ENCODE results near the gene SUSD6. TPM values are rescaled to one million over a fixed set of nuclear protein-coding genes. Genes with fewer than 3 reads are reported as not detected.

Gene SUSD6
- polyA plus RNA-seq, 1 of the 3 experiments (the other 2 are of a cell fraction): 8.5 TPM

DNA sequence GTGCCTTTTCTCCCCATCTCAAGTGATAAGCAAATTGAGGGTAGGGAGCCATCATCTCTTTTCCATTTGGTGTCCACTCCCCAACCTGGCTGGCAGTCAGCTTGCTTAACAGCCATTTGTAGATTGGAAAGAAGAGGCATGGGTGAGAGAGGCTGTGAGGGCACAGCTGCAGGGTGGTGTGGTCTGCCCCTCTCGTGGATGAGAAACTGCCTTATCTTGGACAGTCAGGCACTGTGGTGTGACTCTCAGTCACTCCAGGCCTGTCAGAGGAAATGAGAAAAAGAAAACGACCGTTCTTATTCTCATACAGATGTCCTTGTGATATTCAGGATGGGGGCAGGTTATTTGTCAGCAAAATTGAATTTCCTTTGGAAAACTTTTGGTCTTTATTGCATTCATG is 90.5 kb downstream of the SUSD6 start:
- Histone ChIP-seq H3K79me2 (ENCODE audit: insufficient read depth) (no peaks in the 10 kb centered on the region), H3K27ac (ENCODE audit: low read depth in 2 of 2, low read length in 1 of 2) (no peak overlapping the region), H2AFZ (ENCODE audit: low read depth) (no peak overlapping the region), H3K9ac (no peak overlapping the region), H3K9me2 (no peaks in the 10 kb centered on the region), H3K36me3 (replicated peaks in 1 of 2; ENCODE audit: control insufficient read depth in 1 of 2, insufficient read depth in 2 of 2, low read length in 1 of 2) (peaks cover 4 to 8% of the 10 kb centered on the region in 2 experiments), H3K4me3 (ENCODE audit: low read depth in 2 of 2, low read length in 1 of 2) (no peak overlapping the region), H3K9me3 (no peaks in the 10 kb centered on the region), H3K4me2 (no peak overlapping the region), H3K4me1 (ENCODE audit: control insufficient read depth in 1 of 2, insufficient read depth in 2 of 2, low read depth in 1 of 2, low read length in 1 of 2) (peaks cover 0 to 29% of the 10 kb centered on the region in 2 experiments; a peak in 3 of 4 replicates), H3K27me3 (ENCODE audit: insufficient read depth) (no peaks in the 10 kb centered on the region), H4K20me1 (ENCODE audit: insufficient read depth) (no peaks in the 10 kb centered on the region), H3F3A (replicated peaks; ENCODE audit: insufficient read depth) (no peaks in the 10 kb centered on the region)
- ChIA-PET CTCF (interaction anchor here (0.6 to 1.5 kb wide), 3 partner anchors 17 to 89 kb away, joined by 3 to 5 read pairs (median 4); no protein-coding TSS in a partner anchor), POLR2A (no interaction called here)
- 74% methylated on average over 3 of the region's 3 CpGs for WGBS (ENCODE audit: low lambda C conversion rate)
- no peak for DNase-seq
- no peak for TF ChIP-seq YY1 (IDR thresholded peaks at IDR 0.05; ENCODE audit: low read depth)

- no peak overlapping the region for H3K9ac ChIP-seq
- H3K9me3 ChIP-seq: no peaks in the 10 kb centered on the region
- no peak overlapping the region for H2AFZ ChIP-seq (ENCODE audit: low read depth)
- H3K36me3 ChIP-seq (replicated peaks in 1 of 2; ENCODE audit: control insufficient read depth in 1 of 2, insufficient read depth in 2 of 2, low read length in 1 of 2): peaks cover 4 to 8% of the 10 kb centered on the region in 2 experiments
- H3K4me2 ChIP-seq: no peak overlapping the region
- H3F3A ChIP-seq (replicated peaks; ENCODE audit: insufficient read depth): no peaks in the 10 kb centered on the region
- H3K27ac ChIP-seq (ENCODE audit: low read depth in 2 of 2, low read length in 1 of 2): no peak overlapping the region; a peak in 1 of 4 replicates
- peaks cover 0 to 19% of the 10 kb centered on the region in 2 experiments; a peak in 1 of 4 replicates for H3K4me1 ChIP-seq (ENCODE audit: control insufficient read depth in 1 of 2, insufficient read depth in 2 of 2, low read depth in 1 of 2, low read length in 1 of 2)
- 83% methylated on average over 12 of the region's 12 CpGs for WGBS (ENCODE audit: low lambda C conversion rate)
- CTCF ChIA-PET: interaction anchor here (0.6 to 2.5 kb wide), 6 partner anchors 15 to 128 kb away, joined by 3 to 11 read pairs (median 4); partner anchors contain the start of gene CCDC177
- POLR2A ChIA-PET: no interaction called here
- TF ChIP-seq, protein P1, sequence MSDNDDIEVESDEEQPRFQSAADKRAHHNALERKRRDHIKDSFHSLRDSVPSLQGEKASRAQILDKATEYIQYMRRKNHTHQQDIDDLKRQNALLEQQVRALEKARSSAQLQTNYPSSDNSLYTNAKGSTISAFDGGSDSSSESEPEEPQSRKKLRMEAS (IDR thresholded peaks at IDR 0.05; ENCODE audit: low read depth): no peak
- TF ChIP-seq FOSL2 (IDR thresholded peaks at IDR 0.05; ENCODE audit: borderline replicate concordance, low read depth): no peak
- no peak for TF ChIP-seq FOXJ3 (CRISPR knock-in tag; IDR thresholded peaks at IDR 0.05)
- TF ChIP-seq TAF1 (IDR thresholded peaks at IDR 0.05; ENCODE audit: borderline replicate concordance, low read depth, low read length): no peak
- H3K27me3 ChIP-seq (ENCODE audit: insufficient read depth): no peaks in the 10 kb centered on the region
- no peak for DNase-seq
- H3K4me3 ChIP-seq (ENCODE audit: low read depth in 2 of 2, low read length in 1 of 2): no peak overlapping the region
- H4K20me1 ChIP-seq (ENCODE audit: insufficient read depth): no peaks in the 10 kb centered on the region
- H3K9me2 ChIP-seq: no peaks in the 10 kb centered on the region
- H3K79me2 ChIP-seq (ENCODE audit: insufficient read depth): no peaks in the 10 kb centered on the region
These were observed 91.9 kb downstream of the SUSD6 start for GRCh38 chr14:69703047-69704039.

- Histone ChIP-seq H3K27me3 (ENCODE audit: insufficient read depth) (no peaks in the 10 kb centered on the region), H4K20me1 (ENCODE audit: insufficient read depth) (no peaks in the 10 kb centered on the region), H3K27ac (ENCODE audit: low read depth in 2 of 2, low read length in 1 of 2) (no peak overlapping the region), H3K36me3 (replicated peaks in 1 of 2; ENCODE audit: control insufficient read depth in 1 of 2, insufficient read depth in 2 of 2, low read length in 1 of 2) (peaks cover 8 to 11% of the 10 kb centered on the region in 2 experiments), H3K79me2 (ENCODE audit: insufficient read depth) (no peaks in the 10 kb centered on the region), H3K9me3 (no peaks in the 10 kb centered on the region), H2AFZ (ENCODE audit: low read depth) (no peak overlapping the region), H3K4me2 (no peak overlapping the region), H3K4me1 (ENCODE audit: control insufficient read depth in 1 of 2, insufficient read depth in 2 of 2, low read depth in 1 of 2, low read length in 1 of 2) (peaks cover 0 to 23% of the 10 kb centered on the region in 2 experiments; a peak in 1 of 4 replicates), H3K4me3 (ENCODE audit: low read depth in 2 of 2, low read length in 1 of 2) (no peak overlapping the region), H3K9ac (no peak overlapping the region), H3F3A (replicated peaks; ENCODE audit: insufficient read depth) (no peaks in the 10 kb centered on the region), H3K9me2 (no peaks in the 10 kb centered on the region)
- 96% methylated on average over 5 of the region's 5 CpGs for WGBS (ENCODE audit: low lambda C conversion rate)
- POLR2A ChIA-PET: no interaction called here
- no peak for DNase-seq
- CTCF ChIA-PET: interaction anchor here (0.6 to 2.5 kb wide), 5 partner anchors 14 to 150 kb away, joined by 3 to 11 read pairs (median 4); no protein-coding TSS in a partner anchor
- TF ChIP-seq USF2 (IDR thresholded peaks at IDR 0.05; ENCODE audit: borderline replicate concordance, low read depth, low read length) (no peak), USF1 (IDR thresholded peaks at IDR 0.05; ENCODE audit: borderline replicate concordance, low read depth) (no peak), NFIC (IDR thresholded peaks at IDR 0.05; ENCODE audit: borderline replicate concordance) (no peak), REST (IDR thresholded peaks at IDR 0.05; ENCODE audit: low read depth, low read length) (no peak), FOXM1 (IDR thresholded peaks at IDR 0.05; ENCODE audit: low read depth) (no peak), TEAD4 (IDR thresholded peaks at IDR 0.05; ENCODE audit: borderline replicate concordance, insufficient read depth) (no peak), ELF1 (IDR thresholded peaks at IDR 0.05) (no peak), NRF1 (IDR thresholded peaks at IDR 0.05; ENCODE audit: low read depth, low read length) (no peak), SMC3 (IDR thresholded peaks at IDR 0.05; ENCODE audit: low read depth, low read length) (no peak), RFX5 (IDR thresholded peaks at IDR 0.05; ENCODE audit: low read length) (no peak)
These were observed 92.9 kb downstream of the SUSD6 start for GRCh38 chr14:69704319-69704718.
